ENCODE data around the gene PPP2R3B. TPM values are rescaled to one million over a fixed set of nuclear protein-coding genes. Genes with fewer than 3 reads are reported as not detected.
"Not testable (repeated sequence)": the region's sequence is repeated elsewhere in the genome, so short reads cannot be mapped to it uniquely, and the experiment has no call there.

Gene PPP2R3B
- total RNA-seq, 1 donor, result 9.1 TPM

DNA sequence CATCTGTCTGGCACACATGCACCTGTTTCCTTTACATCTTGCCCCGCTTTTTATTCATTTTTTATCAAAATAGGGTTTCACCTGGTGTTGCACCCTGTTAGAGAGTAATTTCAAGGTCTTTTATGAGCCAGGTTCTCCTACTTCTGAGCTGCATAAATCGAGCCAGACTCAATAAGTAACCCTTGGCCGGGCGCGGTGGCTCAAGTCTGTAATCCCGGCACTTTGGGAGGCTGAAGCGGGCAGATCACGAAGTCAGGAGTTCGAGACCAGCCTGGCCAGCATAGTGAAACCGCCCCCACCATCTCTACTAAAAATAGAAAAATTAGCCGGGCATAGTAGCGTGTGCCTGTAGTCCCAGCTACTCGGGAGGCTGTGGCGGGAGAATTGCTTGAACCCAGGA lies 1.0 kb upstream of the PPP2R3B start:
- no peak for DNase-seq (ENCODE audit: low read depth)
- H3K4me3 ChIP-seq (ENCODE audit: low read depth, low read length), result peak overlapping the region; percentile 91
- TF ChIP-seq, protein P1, sequence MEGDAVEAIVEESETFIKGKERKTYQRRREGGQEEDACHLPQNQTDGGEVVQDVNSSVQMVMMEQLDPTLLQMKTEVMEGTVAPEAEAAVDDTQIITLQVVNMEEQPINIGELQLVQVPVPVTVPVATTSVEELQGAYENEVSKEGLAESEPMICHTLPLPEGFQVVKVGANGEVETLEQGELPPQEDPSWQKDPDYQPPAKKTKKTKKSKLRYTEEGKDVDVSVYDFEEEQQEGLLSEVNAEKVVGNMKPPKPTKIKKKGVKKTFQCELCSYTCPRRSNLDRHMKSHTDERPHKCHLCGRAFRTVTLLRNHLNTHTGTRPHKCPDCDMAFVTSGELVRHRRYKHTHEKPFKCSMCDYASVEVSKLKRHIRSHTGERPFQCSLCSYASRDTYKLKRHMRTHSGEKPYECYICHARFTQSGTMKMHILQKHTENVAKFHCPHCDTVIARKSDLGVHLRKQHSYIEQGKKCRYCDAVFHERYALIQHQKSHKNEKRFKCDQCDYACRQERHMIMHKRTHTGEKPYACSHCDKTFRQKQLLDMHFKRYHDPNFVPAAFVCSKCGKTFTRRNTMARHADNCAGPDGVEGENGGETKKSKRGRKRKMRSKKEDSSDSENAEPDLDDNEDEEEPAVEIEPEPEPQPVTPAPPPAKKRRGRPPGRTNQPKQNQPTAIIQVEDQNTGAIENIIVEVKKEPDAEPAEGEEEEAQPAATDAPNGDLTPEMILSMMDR (IDR thresholded peaks at IDR 0.05; ENCODE audit: insufficient read depth, low read depth, low read length), result no peak

DNA sequence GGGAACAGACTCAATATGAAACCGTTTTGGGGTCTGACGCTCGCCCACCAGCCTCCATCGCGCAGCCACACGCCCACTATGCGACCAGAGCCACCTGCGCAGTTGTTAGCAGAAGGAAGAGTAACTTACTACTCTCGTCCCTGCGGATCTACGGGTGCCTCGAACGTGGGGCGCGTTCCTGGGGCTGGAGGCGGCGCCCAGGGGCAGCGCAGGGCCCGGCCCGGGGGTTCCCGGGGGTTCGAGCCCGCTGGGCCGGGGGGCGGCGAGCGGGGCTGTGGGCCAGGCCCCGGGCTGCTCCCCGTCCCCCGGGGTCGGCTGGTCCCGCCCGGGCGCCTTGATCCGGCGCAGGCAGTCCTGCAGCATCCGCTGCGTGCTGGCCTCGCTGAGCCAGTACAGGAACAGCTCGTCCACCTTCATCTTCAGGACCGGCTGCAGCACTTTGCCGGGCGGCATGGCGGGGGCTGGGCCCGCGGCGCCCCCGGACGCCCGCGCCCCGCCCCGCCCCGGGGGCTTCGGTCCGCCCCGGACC lies 404 bp downstream of the PPP2R3B start:
- H3K4me3 ChIP-seq (ENCODE audit: low read depth, low read length), result peak overlapping the region; percentile 91
- TF ChIP-seq, protein P1 (IDR thresholded peaks at IDR 0.05; ENCODE audit: insufficient read depth, low read depth, low read length), result no peak
- no peak for DNase-seq (ENCODE audit: low read depth)

- peak overlapping the region; percentile 91 for H3K4me3 ChIP-seq (ENCODE audit: low read depth, low read length)
- not testable (repeated sequence) for DNase-seq (ENCODE audit: low read depth)
Measured at GRCh38 chrX:385736-386135, 971 bp downstream of the PPP2R3B start.

DNA sequence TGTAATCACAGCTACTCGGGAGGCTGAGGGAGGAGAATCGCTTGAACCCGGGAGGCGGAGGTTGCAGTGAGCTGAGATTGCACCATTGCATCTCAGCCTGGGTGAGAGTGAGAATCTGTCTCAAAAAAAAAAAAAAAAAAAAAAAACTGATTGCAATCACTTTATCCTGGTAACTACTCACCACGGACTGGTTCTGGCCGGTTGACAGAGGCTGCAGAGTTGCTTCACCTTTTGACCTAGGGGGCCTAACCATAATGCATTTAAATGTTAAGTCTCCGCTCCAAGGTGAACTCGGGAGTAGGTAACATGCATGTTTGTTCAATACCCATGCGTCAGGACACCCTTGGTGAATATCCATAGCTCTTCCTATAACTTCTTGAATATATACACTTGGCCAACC lies 1.8 kb downstream of the PPP2R3B start:
- TF ChIP-seq, protein P1 (IDR thresholded peaks at IDR 0.05; ENCODE audit: insufficient read depth, low read depth, low read length), result no peak
- no peak for DNase-seq (ENCODE audit: low read depth)
- H3K4me3 ChIP-seq (ENCODE audit: low read depth, low read length), result no peak overlapping the region

GRCh38 chrX:378443-378842 lies 8.3 kb downstream of the PPP2R3B start:
- no peak overlapping the region for H3K4me3 ChIP-seq (ENCODE audit: low read depth, low read length)
- TF ChIP-seq, protein P1 (IDR thresholded peaks at IDR 0.05; ENCODE audit: insufficient read depth, low read depth, low read length), result no peak
- DNase-seq (ENCODE audit: low read depth), result no peak

DNA sequence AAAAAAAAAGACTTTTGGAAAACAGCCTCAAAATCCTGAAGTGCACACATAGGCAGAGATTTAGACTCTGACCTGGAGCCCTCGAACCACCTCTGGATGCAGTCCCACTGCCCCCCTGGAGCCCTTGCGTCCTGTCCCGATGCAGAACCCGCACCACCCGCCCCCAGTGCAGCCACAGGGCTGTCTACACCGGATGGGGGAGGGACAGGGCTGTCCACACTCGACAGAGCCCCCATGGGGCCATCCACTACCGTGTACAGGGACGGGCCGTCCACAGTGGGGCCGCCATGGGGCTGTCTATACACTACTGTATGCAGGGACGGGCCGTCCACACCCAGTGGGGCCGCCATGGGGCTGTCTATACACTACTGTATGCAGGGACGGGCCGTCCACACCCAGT lies 10.5 kb downstream of the PPP2R3B start:
- H3K4me3 ChIP-seq (ENCODE audit: low read depth, low read length); DNase-seq (ENCODE audit: low read depth): not testable (repeated sequence)

DNA sequence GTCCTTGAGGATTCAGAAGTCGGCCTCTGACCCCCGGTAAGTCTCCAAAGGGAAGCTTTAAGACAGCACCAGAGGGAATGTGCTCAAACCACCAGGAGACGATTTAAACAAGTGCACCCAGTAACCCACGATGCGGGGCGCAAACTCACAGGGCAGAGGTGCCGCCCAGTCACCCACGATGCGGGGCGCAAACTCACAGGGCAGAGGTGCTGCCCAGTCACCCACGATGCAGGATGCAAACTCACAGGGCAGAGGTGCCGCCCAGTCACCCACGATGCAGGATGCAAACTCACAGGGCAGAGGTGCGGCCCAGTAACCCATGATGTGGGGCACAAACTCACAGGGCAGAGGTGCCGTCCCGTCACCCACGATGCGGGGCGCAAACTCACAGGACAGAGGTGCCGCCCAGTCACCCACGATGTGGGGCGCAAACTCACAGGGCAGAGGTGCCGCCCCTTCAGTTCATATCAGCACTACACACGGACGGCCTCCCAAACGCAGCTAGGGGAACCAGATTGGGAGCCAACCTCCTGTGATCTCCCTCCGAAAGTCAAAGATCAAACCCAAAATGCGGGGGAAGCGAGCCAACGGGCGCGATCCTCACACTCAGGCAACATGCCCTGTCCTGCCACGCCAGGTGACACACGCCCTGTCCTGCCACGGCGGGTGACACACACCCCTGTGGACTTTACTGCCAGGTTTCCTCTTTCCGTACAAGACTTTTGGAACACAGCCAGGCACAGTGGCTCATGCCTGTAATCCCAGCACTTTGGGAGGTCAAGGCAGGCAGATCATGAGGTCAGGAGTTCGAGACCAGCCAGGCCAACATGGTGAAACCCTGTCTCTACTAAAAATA lies 11.3 kb downstream of the PPP2R3B start:
- TF ChIP-seq, protein P1 (IDR thresholded peaks at IDR 0.05; ENCODE audit: insufficient read depth, low read depth, low read length), result no peak
- no peak for DNase-seq (ENCODE audit: low read depth)
- no peak overlapping the region for H3K4me3 ChIP-seq (ENCODE audit: low read depth, low read length)

DNA sequence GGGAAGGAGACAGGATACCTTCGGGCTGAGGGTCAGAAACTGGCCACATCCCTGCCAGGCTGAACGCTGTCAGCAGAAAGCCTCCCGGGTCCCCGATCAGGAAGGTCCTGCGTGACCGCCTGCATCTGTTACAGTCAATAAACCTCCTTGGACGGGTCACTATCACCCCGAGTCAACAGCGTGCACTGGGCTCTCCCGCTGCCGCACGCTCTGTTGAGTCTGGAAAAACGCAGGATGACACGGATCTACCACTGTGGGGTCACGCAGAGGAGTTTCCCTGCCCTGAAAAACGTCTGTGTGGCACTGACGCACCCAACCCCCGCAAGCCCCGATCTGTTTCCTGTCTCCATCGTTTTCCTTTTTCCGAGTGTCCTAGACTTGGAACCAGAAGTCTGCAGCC lies 12.1 kb downstream of the PPP2R3B start:
- TF ChIP-seq, protein P1 (IDR thresholded peaks at IDR 0.05; ENCODE audit: insufficient read depth, low read depth, low read length), result no peak
- DNase-seq (ENCODE audit: low read depth), result no peak
- no peak overlapping the region for H3K4me3 ChIP-seq (ENCODE audit: low read depth, low read length)

All from fibroblast of villous mesenchyme (primary cell).